Karpas-422 (cell line): ENCODE results near the gene TOMM40L. TPM values are rescaled to one million over a fixed set of nuclear protein-coding genes. Genes with fewer than 3 reads are reported as not detected.

Source experiments
- DNase-seq: peaks from one replicate; pipeline ENCODE4 v3.0.0-alpha.2; 2015
- H2AFZ ChIP-seq: fragments of 200-600 bp; sonication (generic); 2 replicates; pipeline ENCODE4 v1.6.1; 2014; ENCODE audit warnings: antibody characterized with exemption, low read length, mixed read lengths
- H3K27ac ChIP-seq: fragments of 200-600 bp; sonication (generic); 2 replicates; pipeline ENCODE4 v1.5.1; 2014; ENCODE audit warnings: mild to moderate bottlenecking, low read length, moderate library complexity
- H3K27me3 ChIP-seq: fragments of 200-600 bp; sonication (generic); 2 replicates; pipeline ENCODE4 v1.6.1; 2014; ENCODE audit warnings: low read length, mixed read lengths
- H3K36me3 ChIP-seq: fragments of 200-600 bp; sonication (generic); 2 replicates; pipeline ENCODE4 v1.6.1; 2014; ENCODE audit warnings: low read length, mixed read lengths; ENCODE audit not compliant: insufficient read depth
- H3K4me1 ChIP-seq: fragments of 200-600 bp; sonication (generic); 2 replicates; pipeline ENCODE4 v1.6.1; 2014; ENCODE audit warnings: mild to moderate bottlenecking, low read length, mixed read lengths
- H3K4me2 ChIP-seq: fragments of 200-600 bp; sonication (generic); 2 replicates; pipeline ENCODE4 v1.6.1; 2014; ENCODE audit warnings: low read length, low read depth, mild to moderate bottlenecking; ENCODE audit not compliant: poor library complexity, severe bottlenecking
- H3K4me3 ChIP-seq: fragments of 200-600 bp; sonication (generic); 2 replicates; pipeline ENCODE4 v1.5.1; 2014; ENCODE audit warnings: mild to moderate bottlenecking, antibody characterized with exemption, low read length, mixed read lengths
- H3K79me2 ChIP-seq: fragments of 200-600 bp; sonication (generic); 2 replicates; pipeline ENCODE4 v1.6.1; 2014; ENCODE audit warnings: mild to moderate bottlenecking, low read length, mixed read lengths
- H3K9ac ChIP-seq: fragments of 200-600 bp; sonication (generic); 2 replicates; pipeline ENCODE4 v1.6.0; 2014; ENCODE audit warnings: low read length
- H3K9me2 ChIP-seq: fragments of 200-600 bp; sonication (generic), shearing (Covaris generic); replicated peaks from 2 replicates; pipeline ENCODE4 v1.6.0; 2014; ENCODE audit warnings: mild to moderate bottlenecking, low read length, moderate library complexity; ENCODE audit not compliant: insufficient read depth
- H3K9me3 ChIP-seq: fragments of 300-700, 200-600 bp; sonication (generic); 2 replicates; pipeline ENCODE4 v1.6.1; 2014; ENCODE audit warnings: low read length, mixed read lengths
- H4K20me1 ChIP-seq: fragments of 200-600 bp; sonication (generic); 2 replicates; pipeline ENCODE4 v1.6.1; 2014; ENCODE audit warnings: mild to moderate bottlenecking, antibody characterized with exemption, low read length, low read depth; ENCODE audit not compliant: insufficient read depth
- total RNA-seq: library from RNA; depleted of rRNA; stranded (reverse); fragments of >200 nt; shearing (Covaris generic); gene quantifications from 2 replicates; pipeline ENCODE4 v1.2.3, GENCODE V29; 2014; ENCODE audit warnings: low replicate concordance

TOMM40L gene
- total RNA-seq, 1 experiment from 2014 or later = 9.5 TPM

DNA sequence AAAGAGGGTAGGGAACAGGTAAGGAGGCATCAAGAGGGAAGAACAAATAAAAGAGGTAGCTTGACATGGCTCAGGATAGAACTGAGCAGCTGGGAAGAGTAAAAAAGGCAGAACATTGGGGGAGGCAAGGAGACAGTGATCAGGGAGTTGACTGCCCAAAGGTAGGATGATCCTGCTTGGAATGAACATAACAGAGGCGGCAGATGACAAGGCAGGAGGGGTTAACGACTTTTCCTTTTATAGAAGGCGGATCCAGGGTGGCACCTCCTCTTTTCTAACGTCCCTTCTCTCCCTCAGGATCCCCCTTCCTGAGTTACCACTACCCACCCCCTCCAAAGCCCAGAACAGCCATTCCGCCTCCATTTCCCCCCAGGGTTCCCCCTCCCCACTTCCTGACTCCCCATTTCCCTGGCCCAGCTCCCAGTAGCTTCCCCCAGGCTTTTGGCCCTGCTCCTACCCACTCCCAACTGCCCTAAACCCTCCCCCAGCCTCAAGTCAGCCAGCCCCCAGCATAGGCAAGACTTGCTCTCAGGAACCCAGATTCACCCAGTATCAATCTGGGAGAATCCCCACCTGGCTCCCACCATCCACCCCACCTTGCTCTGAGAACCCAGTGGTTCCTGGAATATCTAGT, 26.2 kb upstream of the TOMM40L start:
- peaks cover 22% of the 10 kb centered on the region for H3K79me2 ChIP-seq
- H3K27me3 ChIP-seq = no peaks in the 10 kb centered on the region
- no peaks in the 10 kb centered on the region for H3K9me2 ChIP-seq
- no peaks in the 10 kb centered on the region for H4K20me1 ChIP-seq
- H3K9ac ChIP-seq = no peak overlapping the region
- DNase-seq = no peak
- no peak overlapping the region for H3K4me2 ChIP-seq
- peaks cover 39% of the 10 kb centered on the region for H3K4me1 ChIP-seq
- no peak overlapping the region for H3K27ac ChIP-seq
- peaks cover 10% of the 10 kb centered on the region for H3K36me3 ChIP-seq
- no peak overlapping the region for H3K4me3 ChIP-seq
- H3K9me3 ChIP-seq = no peaks in the 10 kb centered on the region
- no peak overlapping the region for H2AFZ ChIP-seq

DNA sequence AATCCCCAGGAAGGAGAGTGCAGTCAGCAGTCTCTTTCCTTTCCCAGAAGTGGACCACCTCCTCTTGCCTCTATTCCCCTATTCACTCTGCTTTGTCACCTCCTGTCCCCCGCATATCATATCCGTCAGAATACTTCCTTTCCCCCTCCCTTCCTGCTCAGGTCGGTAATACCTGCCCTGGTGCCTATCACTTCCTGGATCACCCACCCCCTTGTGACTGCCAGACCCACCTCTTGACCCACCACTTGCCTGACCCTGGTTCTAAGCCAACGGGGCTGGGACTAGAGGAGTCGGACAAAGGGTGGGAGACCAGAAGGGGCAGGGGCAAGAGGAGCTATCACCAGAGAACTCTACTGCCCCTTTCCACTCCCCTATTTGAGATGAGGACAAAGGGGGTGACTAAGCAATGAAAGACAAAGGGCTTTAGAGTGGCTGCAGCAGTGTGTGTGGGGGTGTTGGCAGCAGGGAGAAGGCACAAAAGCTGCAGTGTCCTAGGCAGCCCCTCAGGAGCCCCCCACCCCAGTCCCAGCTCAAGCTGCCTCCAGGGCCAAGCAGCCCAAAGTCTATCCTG, 25.4 kb upstream of the TOMM40L start:
- Histone ChIP-seq H3K36me3 (peaks cover 10% of the 10 kb centered on the region), H3K4me2 (no peak overlapping the region), H3K9ac (no peak overlapping the region), H4K20me1 (no peaks in the 10 kb centered on the region), H3K4me1 (peaks cover 30% of the 10 kb centered on the region), H3K79me2 (peaks cover 28% of the 10 kb centered on the region), H3K4me3 (no peak overlapping the region), H3K27me3 (no peaks in the 10 kb centered on the region), H3K27ac (no peak overlapping the region), H2AFZ (no peak overlapping the region), H3K9me3 (no peaks in the 10 kb centered on the region), H3K9me2 (no peaks in the 10 kb centered on the region)
- DNase-seq = no peak

DNA sequence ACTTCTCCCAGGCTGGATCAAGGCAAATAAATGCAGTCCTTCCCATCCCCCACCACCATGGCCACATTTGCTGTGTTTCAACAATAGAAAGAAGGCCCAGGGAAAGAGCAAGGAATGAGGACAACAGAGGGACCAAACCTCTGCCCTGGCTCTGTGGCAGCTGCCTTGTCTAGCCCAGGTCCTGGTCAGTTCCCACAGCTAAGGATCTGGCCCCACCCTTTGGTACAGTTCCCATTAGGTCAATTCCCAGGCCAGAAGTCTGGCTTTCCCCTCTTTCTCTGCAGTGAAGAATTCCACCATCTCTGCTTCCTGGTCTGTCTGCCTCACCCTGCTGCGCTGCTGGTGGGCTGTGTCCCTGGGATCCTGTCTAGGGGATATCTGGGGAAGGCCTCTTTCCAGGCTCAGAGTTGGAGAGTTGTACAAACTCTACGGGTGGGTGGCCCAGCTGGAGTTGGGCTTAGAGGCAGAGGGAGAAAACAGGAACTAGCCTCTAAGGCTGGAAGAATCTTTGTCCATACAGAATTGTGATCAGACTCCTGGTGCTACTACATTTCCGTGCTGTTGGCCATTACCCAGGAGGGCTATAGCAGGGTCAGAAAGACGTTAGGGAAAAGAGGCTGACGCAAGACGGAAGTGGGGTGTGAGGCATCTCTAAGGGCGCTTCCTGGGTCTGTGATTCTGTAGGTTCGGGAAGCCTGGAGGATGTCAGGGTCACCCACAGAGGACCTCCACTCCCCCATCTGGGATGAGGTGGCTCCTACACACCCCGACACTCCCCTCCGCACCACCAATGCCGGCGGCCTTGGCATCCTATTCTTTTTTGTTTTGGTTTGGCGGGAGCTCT, 24.6 kb upstream of the TOMM40L start:
- H3K4me2 ChIP-seq = peak overlapping the region; percentile 86
- H3K27ac ChIP-seq = no peak overlapping the region
- no peaks in the 10 kb centered on the region for H4K20me1 ChIP-seq
- no peaks in the 10 kb centered on the region for H3K27me3 ChIP-seq
- no peaks in the 10 kb centered on the region for H3K9me3 ChIP-seq
- no peak for DNase-seq
- peaks cover 27% of the 10 kb centered on the region for H3K4me1 ChIP-seq
- peaks cover 28% of the 10 kb centered on the region for H3K79me2 ChIP-seq
- H3K9ac ChIP-seq = peak overlapping the region; percentile 74
- H3K36me3 ChIP-seq = peaks cover 10% of the 10 kb centered on the region
- peak overlapping the region; percentile 88 for H3K4me3 ChIP-seq
- H3K9me2 ChIP-seq = no peaks in the 10 kb centered on the region
- peak overlapping the region; percentile 67; the same call in 1 of the 2 replicates for H2AFZ ChIP-seq

GRCh38 chr1:161201836-161202712, 23.8 kb upstream of the TOMM40L start, which contains the start of gene NDUFS2:
Gene NDUFS2, plus strand, starts transcription at chr1:161202367. Its CDS starts 19 bp downstream, at chr1:161202386.
- H3K4me3 ChIP-seq = peak within 1 kb of the TSS; percentile 88
- H3K4me2 ChIP-seq = peak within 1 kb of the TSS; percentile 86
- no peaks in the 10 kb centered on the region for H3K9me3 ChIP-seq
- H3K4me1 ChIP-seq = peaks cover 27% of the 10 kb centered on the region
- peaks cover 28% of the 10 kb centered on the region for H3K79me2 ChIP-seq
- H3K36me3 ChIP-seq = peaks cover 19% of the 10 kb centered on the region
- H2AFZ ChIP-seq = peak within 1 kb of the TSS; percentile 90
- H3K27me3 ChIP-seq = no peaks in the 10 kb centered on the region
- no peaks in the 10 kb centered on the region for H4K20me1 ChIP-seq
- H3K9ac ChIP-seq = peak within 1 kb of the TSS; percentile 94
- H3K9me2 ChIP-seq = no peaks in the 10 kb centered on the region
- H3K27ac ChIP-seq = peak within 1 kb of the TSS; percentile 62
- peak; percentile 99 for DNase-seq

GRCh38 chr1:161206411-161207140, 19.3 kb upstream of the TOMM40L start:
- Histone ChIP-seq H3K79me2 (peaks cover 28% of the 10 kb centered on the region), H3K27me3 (no peaks in the 10 kb centered on the region), H3K4me1 (peaks cover 25% of the 10 kb centered on the region), H3K9ac (no peak overlapping the region), H3K36me3 (peaks cover 38% of the 10 kb centered on the region), H3K9me3 (no peaks in the 10 kb centered on the region), H3K4me3 (no peak overlapping the region), H2AFZ (no peak overlapping the region), H3K27ac (no peak overlapping the region), H3K4me2 (no peak overlapping the region), H4K20me1 (no peaks in the 10 kb centered on the region), H3K9me2 (no peaks in the 10 kb centered on the region)
- no peak for DNase-seq

DNA sequence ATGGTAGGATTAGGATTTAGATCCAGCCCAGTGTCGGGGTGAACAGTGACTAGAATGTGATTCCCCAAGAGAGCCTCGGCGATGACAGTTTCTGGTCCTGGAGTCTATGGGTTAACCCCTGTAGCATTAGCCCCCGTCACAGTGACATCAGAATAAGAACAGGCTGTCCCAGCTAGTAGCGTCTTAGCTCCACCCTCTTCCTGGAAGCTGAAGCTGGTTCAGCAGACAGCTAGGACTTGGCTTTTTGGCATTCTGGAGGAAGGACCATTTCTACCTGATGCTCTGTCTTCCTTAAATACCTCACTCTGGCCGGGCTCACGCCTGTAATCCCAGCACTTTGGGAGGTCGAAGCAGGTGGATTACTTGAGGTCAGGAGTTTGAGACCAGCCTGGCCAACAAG, 18.7 kb upstream of the TOMM40L start:
- no peak overlapping the region for H3K9ac ChIP-seq
- H3K79me2 ChIP-seq = peaks cover 28% of the 10 kb centered on the region
- no peaks in the 10 kb centered on the region for H3K9me3 ChIP-seq
- H3K27ac ChIP-seq = no peak overlapping the region
- H2AFZ ChIP-seq = no peak overlapping the region
- no peaks in the 10 kb centered on the region for H4K20me1 ChIP-seq
- no peak overlapping the region for H3K4me3 ChIP-seq
- no peaks in the 10 kb centered on the region for H3K27me3 ChIP-seq
- H3K4me1 ChIP-seq = peaks cover 22% of the 10 kb centered on the region
- H3K36me3 ChIP-seq = peaks cover 42% of the 10 kb centered on the region
- H3K4me2 ChIP-seq = no peak overlapping the region
- no peaks in the 10 kb centered on the region for H3K9me2 ChIP-seq
- no peak for DNase-seq

DNA sequence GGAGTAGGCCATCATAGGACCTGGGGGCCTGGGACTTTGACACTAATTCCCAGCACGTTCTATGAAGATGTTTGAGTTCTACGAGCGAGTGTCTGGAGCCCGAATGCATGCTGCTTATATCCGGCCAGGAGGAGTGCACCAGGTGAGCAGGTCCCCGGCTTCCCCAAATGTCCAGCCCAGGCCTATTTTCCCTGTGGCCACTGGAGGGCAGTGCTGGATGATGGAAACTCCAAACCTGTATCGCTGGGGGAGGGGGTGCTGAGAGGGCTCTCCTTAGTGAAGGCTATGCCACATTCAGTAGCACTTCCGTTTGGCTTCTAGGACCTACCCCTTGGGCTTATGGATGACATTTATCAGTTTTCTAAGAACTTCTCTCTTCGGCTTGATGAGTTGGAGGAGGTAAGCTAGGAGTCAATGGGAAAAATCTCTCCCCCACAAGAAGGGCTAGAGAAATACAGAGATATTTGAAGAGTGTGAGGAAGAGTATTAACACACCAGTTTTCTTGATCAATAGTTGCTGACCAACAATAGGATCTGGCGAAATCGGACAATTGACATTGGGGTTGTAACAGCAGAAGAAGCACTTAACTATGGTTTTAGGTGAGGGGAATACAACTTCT, 16.0 kb upstream of the TOMM40L start:
- Histone ChIP-seq H3K9me3 (no peaks in the 10 kb centered on the region), H2AFZ (no peak overlapping the region), H4K20me1 (no peaks in the 10 kb centered on the region), H3K9me2 (no peaks in the 10 kb centered on the region), H3K27ac (no peak overlapping the region), H3K4me3 (no peak overlapping the region), H3K4me2 (no peak overlapping the region), H3K4me1 (peaks cover 5% of the 10 kb centered on the region), H3K27me3 (no peaks in the 10 kb centered on the region), H3K9ac (no peak overlapping the region), H3K79me2 (peaks cover 6% of the 10 kb centered on the region; the same call in 1 of the 2 replicates), H3K36me3 (peaks cover 48% of the 10 kb centered on the region)
- peak; percentile 92 for DNase-seq
